Occipital lobe (tissue), 2 donors: ENCODE measurements around the gene DLL1. TPM values are rescaled to one million over a fixed set of nuclear protein-coding genes. Genes with fewer than 3 reads are reported as not detected.

Experiments used
- DNase-seq: peaks from one replicate; lab custom pipeline; 2025; lab: John Stamatoyannopoulos, UW
- total RNA-seq: library from RNA; depleted of rRNA; stranded (reverse); fragments of >200 nt; gene quantifications from one replicate; pipeline ENCODE4 v1.2.3, GENCODE V29; 2014

The DLL1 gene
- total RNA-seq, 1 donor from 2014 or later = 11.9 TPM

GRCh38 chr6:170283212-170284081, 7.4 kb downstream of the DLL1 start:
- DNase-seq = no peak

- DNase-seq = no peak
Observed at GRCh38 chr6:170282512-170283158, 8.2 kb downstream of the DLL1 start.

GRCh38 chr6:170281331-170282292, 9.3 kb downstream of the DLL1 start:
- DNase-seq = no peak

- no peak for DNase-seq
Observed at GRCh38 chr6:170280689-170281045, 10.2 kb downstream of the DLL1 start.

GRCh38 chr6:170279977-170280688, 10.7 kb downstream of the DLL1 start:
- no peak for DNase-seq

- no peak for DNase-seq
Observed at GRCh38 chr6:170279426-170279825, 11.5 kb downstream of the DLL1 start.

- DNase-seq = no peak
Observed at GRCh38 chr6:170278743-170279094, 12.2 kb downstream of the DLL1 start.

- no peak for DNase-seq
Observed at GRCh38 chr6:170277893-170278742, 12.8 kb downstream of the DLL1 start.

- no peak for DNase-seq
Observed at GRCh38 chr6:170276369-170277057, 14.4 kb downstream of the DLL1 start.

GRCh38 chr6:170274713-170275560, 15.9 kb downstream of the DLL1 start:
- DNase-seq = no peak

- no peak for DNase-seq
Observed at GRCh38 chr6:170273681-170274080, 17.2 kb downstream of the DLL1 start.

GRCh38 chr6:170273191-170273590, 17.7 kb downstream of the DLL1 start:
- DNase-seq = no peak

- DNase-seq = no peak
Observed at GRCh38 chr6:170272341-170273065, 18.4 kb downstream of the DLL1 start.

GRCh38 chr6:170271771-170272314, 19.0 kb downstream of the DLL1 start:
- DNase-seq = no peak

GRCh38 chr6:170270984-170271593, 19.8 kb downstream of the DLL1 start:
- DNase-seq = no peak

GRCh38 chr6:170269846-170270541, 20.9 kb downstream of the DLL1 start:
- no peak for DNase-seq
